ENCODE measurements around the gene GBX2.

Gene GBX2

DNA sequence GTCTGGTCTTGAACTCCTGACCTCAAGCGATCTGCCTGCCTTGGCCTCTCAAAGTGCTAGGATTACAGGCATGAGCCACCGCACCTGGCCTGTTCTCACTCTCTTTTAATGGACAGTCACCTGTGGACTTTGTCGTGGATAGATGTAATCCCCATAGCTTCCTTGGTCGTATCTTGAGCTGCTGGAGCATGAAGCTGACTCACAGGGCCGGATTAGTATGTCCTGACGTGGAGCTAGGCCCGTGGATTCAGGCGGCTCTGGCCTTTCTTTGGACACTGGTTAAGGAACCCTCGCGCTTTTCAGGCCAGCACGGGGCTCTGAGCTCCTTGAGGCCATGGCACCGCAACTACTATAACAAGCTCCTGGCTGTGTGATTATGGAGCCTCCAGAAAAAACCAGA lies 27.5 kb upstream of the GBX2 start:
- Histone ChIP-seq H3K27ac (replicated peaks) (no peak overlapping the region), H3K4me3 (replicated peaks; ENCODE audit: insufficient read depth, low read length) (no peak overlapping the region), H3K27me3 (ENCODE audit: insufficient read depth, poor library complexity, severe bottlenecking) (no peaks in the 10 kb centered on the region)
- TF ChIP-seq SPI1 (IDR thresholded peaks at IDR 0.05; ENCODE audit: borderline replicate concordance, low read depth) (no peak), GABPA (IDR thresholded peaks at IDR 0.05; ENCODE audit: low read depth) (no peak), POLR2AphosphoS5 (IDR thresholded peaks at IDR 0.05; ENCODE audit: low read depth) (no peak)
- TF ChIP-seq, protein P1, sequence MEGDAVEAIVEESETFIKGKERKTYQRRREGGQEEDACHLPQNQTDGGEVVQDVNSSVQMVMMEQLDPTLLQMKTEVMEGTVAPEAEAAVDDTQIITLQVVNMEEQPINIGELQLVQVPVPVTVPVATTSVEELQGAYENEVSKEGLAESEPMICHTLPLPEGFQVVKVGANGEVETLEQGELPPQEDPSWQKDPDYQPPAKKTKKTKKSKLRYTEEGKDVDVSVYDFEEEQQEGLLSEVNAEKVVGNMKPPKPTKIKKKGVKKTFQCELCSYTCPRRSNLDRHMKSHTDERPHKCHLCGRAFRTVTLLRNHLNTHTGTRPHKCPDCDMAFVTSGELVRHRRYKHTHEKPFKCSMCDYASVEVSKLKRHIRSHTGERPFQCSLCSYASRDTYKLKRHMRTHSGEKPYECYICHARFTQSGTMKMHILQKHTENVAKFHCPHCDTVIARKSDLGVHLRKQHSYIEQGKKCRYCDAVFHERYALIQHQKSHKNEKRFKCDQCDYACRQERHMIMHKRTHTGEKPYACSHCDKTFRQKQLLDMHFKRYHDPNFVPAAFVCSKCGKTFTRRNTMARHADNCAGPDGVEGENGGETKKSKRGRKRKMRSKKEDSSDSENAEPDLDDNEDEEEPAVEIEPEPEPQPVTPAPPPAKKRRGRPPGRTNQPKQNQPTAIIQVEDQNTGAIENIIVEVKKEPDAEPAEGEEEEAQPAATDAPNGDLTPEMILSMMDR (IDR thresholded peaks at IDR 0.05; ENCODE audit: insufficient read depth, low read length), result no peak
- TF ChIP-seq, protein P2, sequence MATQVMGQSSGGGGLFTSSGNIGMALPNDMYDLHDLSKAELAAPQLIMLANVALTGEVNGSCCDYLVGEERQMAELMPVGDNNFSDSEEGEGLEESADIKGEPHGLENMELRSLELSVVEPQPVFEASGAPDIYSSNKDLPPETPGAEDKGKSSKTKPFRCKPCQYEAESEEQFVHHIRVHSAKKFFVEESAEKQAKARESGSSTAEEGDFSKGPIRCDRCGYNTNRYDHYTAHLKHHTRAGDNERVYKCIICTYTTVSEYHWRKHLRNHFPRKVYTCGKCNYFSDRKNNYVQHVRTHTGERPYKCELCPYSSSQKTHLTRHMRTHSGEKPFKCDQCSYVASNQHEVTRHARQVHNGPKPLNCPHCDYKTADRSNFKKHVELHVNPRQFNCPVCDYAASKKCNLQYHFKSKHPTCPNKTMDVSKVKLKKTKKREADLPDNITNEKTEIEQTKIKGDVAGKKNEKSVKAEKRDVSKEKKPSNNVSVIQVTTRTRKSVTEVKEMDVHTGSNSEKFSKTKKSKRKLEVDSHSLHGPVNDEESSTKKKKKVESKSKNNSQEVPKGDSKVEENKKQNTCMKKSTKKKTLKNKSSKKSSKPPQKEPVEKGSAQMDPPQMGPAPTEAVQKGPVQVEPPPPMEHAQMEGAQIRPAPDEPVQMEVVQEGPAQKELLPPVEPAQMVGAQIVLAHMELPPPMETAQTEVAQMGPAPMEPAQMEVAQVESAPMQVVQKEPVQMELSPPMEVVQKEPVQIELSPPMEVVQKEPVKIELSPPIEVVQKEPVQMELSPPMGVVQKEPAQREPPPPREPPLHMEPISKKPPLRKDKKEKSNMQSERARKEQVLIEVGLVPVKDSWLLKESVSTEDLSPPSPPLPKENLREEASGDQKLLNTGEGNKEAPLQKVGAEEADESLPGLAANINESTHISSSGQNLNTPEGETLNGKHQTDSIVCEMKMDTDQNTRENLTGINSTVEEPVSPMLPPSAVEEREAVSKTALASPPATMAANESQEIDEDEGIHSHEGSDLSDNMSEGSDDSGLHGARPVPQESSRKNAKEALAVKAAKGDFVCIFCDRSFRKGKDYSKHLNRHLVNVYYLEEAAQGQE (IDR thresholded peaks at IDR 0.05; ENCODE audit: insufficient replicate concordance, low read depth), result no peak
- DNase-seq (ENCODE audit: low read depth in 1 of 2, low spot score in 1 of 2), result no peak

DNA sequence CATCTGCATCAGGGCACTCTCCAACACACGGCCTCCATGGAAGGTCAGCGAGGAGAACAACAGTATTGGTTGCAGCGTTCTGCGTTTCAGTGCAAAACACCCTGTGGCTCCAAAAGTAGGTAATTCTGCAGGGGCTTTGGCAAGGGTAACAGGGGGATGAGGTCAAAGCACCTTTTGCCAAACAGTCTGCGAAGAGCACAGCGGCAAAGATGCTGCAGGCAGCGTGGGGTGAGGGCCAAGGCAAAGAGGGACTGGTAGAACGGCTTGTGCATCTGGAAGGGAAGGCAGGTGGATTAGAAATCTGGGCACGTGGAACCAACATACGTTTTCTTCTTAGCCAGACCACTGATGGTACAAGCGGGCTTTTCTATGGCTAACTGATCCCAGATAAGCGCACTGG lies 26.6 kb upstream of the GBX2 start:
- no peak overlapping the region for H3K4me3 ChIP-seq (replicated peaks; ENCODE audit: insufficient read depth, low read length)
- DNase-seq (ENCODE audit: low read depth in 1 of 2, low spot score in 1 of 2), result no peak
- TF ChIP-seq GABPA (IDR thresholded peaks at IDR 0.05; ENCODE audit: low read depth) (no peak), POLR2AphosphoS5 (IDR thresholded peaks at IDR 0.05; ENCODE audit: low read depth) (no peak), SPI1 (IDR thresholded peaks at IDR 0.05; ENCODE audit: borderline replicate concordance, low read depth) (no peak)
- TF ChIP-seq, protein P2 (IDR thresholded peaks at IDR 0.05; ENCODE audit: insufficient replicate concordance, low read depth), result no peak
- TF ChIP-seq, protein P1 (IDR thresholded peaks at IDR 0.05; ENCODE audit: insufficient read depth, low read length), result no peak
- no peaks in the 10 kb centered on the region for H3K27me3 ChIP-seq (ENCODE audit: insufficient read depth, poor library complexity, severe bottlenecking)
- no peak overlapping the region for H3K27ac ChIP-seq (replicated peaks)

DNA sequence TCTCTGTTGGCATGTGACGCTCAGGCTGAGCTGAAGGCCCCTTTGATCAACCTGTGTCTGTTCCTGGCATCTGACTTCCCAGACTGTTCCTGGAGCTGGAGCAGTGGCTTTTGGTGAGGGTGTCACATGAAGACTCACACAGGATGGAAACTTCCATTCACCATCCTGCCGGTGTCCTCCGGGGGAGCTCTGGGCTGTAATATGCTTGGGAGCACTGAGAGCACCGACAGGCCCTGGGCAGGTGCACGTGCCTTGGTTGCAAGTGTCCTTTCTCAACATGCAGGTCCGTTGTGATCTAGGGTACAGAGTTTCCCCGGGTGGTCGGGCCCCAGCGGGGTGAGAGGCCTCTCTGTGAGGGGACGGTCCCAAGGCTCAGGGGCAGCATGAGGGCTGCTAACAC lies 24.8 kb upstream of the GBX2 start:
- Histone ChIP-seq H3K27ac (replicated peaks) (no peak overlapping the region), H3K27me3 (ENCODE audit: insufficient read depth, poor library complexity, severe bottlenecking) (no peaks in the 10 kb centered on the region), H3K4me3 (replicated peaks; ENCODE audit: insufficient read depth, low read length) (no peak overlapping the region)
- no peak for DNase-seq (ENCODE audit: low read depth in 1 of 2, low spot score in 1 of 2)
- TF ChIP-seq GABPA (IDR thresholded peaks at IDR 0.05; ENCODE audit: low read depth), result no peak
- no peak for TF ChIP-seq SPI1 (IDR thresholded peaks at IDR 0.05; ENCODE audit: borderline replicate concordance, low read depth)
- no peak for TF ChIP-seq POLR2AphosphoS5 (IDR thresholded peaks at IDR 0.05; ENCODE audit: low read depth)
- TF ChIP-seq, protein P1 (IDR thresholded peaks at IDR 0.05; ENCODE audit: insufficient read depth, low read length), result no peak
- TF ChIP-seq, protein P2 (IDR thresholded peaks at IDR 0.05; ENCODE audit: insufficient replicate concordance, low read depth), result no peak
